Psoas muscle (tissue), 8 donors: ENCODE measurements around the gene VSIG10L2. TPM values are rescaled to one million over a fixed set of nuclear protein-coding genes. Genes with fewer than 3 reads are reported as not detected.

Source experiments
- ATAC-seq, 4 donors: fragments of 200-7000 bp; cut with Tn5 transposase; one replicate each; pipeline ENCODE4 v1.9.1; 2020; ENCODE audit warnings: moderate library complexity in 3 of 4, mild to moderate bottlenecking in 2 of 4
- DNase-seq, 2 donors: peaks; one replicate each; pipeline ENCODE4 v3.0.0-alpha.2; 2020
- H3K27ac ChIP-seq: fragments of 200-600 bp; one replicate; pipeline ENCODE4 v1.8.0; 2022
- H3K27me3 ChIP-seq, 3 donors: fragments of 200-600 bp in 1 of 3; one replicate each; pipeline versions ENCODE4 v1.6.1 to v1.8.0; 2013 to 2022; ENCODE audit warnings: low read length in 2 of 3, mild to moderate bottlenecking in 2 of 3, moderate library complexity in 1 of 3; ENCODE audit not compliant: insufficient read depth in 3 of 3
- H3K36me3 ChIP-seq, 2 donors: fragments of 200-600 bp in 1 of 2; one replicate each; pipeline versions ENCODE4 v1.6.1 to v1.8.0; 2013 to 2022; ENCODE audit warnings: low read depth in 1 of 2, mild to moderate bottlenecking in 1 of 2, moderate library complexity in 1 of 2; ENCODE audit not compliant: insufficient read depth in 1 of 2
- H3K4me1 ChIP-seq: fragments of 200-600 bp; one replicate; pipeline ENCODE4 v1.8.0; 2022
- H3K4me3 ChIP-seq: fragments of 200-600 bp; one replicate; pipeline ENCODE4 v1.8.0; 2022; ENCODE audit warnings: mild to moderate bottlenecking
- H3K9me3 ChIP-seq: fragments of 200-600 bp; one replicate; pipeline ENCODE4 v1.8.0; 2022
- CTCF ChIP-seq: fragments of 200-600 bp; IDR thresholded peaks from one replicate; pipeline ENCODE4 v1.8.0; 2022; ENCODE audit warnings: antibody characterized with exemption
- WGBS, 3 donors: extraction: QIAGEN DNeasy Blood & Tissue Kit; methylation state at CpG; one replicate each; pipeline versions ENCODE4 v1.1.6 to v1.1.7; 2013; 5-methylcytosine and 5-hydroxymethylcytosine counted together
- intact Hi-C, 2 donors: fragments of 100-400 bp; cut with DNase I; formaldehyde crosslinking; loops; one replicate each; pipeline versions ENCODE4 v1.11.0 to v1.14.2; 2022
- polyA plus RNA-seq, 3 donors: library from polyadenylated mRNA; stranded (reverse); fragments of 200-250 nt; gene quantifications; one replicate each; pipeline ENCODE4 v1.2.3, GENCODE V29; 2013
- total RNA-seq, 4 donors: library from RNA; stranded (reverse); fragmentation: NEBNext Ultra II Directional in 2 of 4; extraction: Animal tissue kit (Norgen Biotek cat#: 25700) in 2 of 4; gene quantifications; one replicate each; pipeline versions ENCODE4 v1.2.1 to v1.2.4, GENCODE V29; 2021 to 2023
- donor health status: healthy with polysubstance abuse.
- donor health status: DM: no; HTN: no; CAD: no; lungs with moderate emphysema.
- donor health status: Bipolar disorder and iron deficiency.
- donor health status: healthy.
- donor health status: DM: yes; HTN: yes; CAD: no.
- donor health status: DM: no; HTN: no; CAD: no.
- donor health status: DM: no; HTN: no; CAD: no.
- donor health status: DM: yes; HTN: yes; CAD: no.

VSIG10L2 gene
- total and polyA plus RNA-seq, 7 donors: 0.21 TPM; not detected in 6

- H3K4me3 ChIP-seq: no peak overlapping the region
- intact Hi-C loops: loop anchor here (1.0 to 10.0 kb wide), 4 partner anchors 123 to 252 kb away; partner anchors contain the start of gene CDON (in 1 of the 2)
- ATAC-seq (peak; percentile 72 to 92 (median 78)), DNase-seq (peak; percentile 54 to 74)
- no peaks in the 10 kb centered on the region for H3K4me1 ChIP-seq
- peak; percentile 67 for TF ChIP-seq CTCF
- H3K9me3 ChIP-seq: no peaks in the 10 kb centered on the region
- no peak overlapping the region for H3K27ac ChIP-seq
- H3K36me3 ChIP-seq: no peaks in the 10 kb centered on the region
- no peaks in the 10 kb centered on the region for H3K27me3 ChIP-seq
- 12 to 16% (median 12%) methylated on average over 20 of the region's 20 CpGs for WGBS, 3 donors
These were observed 3.9 kb upstream of the VSIG10L2 start for GRCh38 chr11:125941619-125942611.

DNA sequence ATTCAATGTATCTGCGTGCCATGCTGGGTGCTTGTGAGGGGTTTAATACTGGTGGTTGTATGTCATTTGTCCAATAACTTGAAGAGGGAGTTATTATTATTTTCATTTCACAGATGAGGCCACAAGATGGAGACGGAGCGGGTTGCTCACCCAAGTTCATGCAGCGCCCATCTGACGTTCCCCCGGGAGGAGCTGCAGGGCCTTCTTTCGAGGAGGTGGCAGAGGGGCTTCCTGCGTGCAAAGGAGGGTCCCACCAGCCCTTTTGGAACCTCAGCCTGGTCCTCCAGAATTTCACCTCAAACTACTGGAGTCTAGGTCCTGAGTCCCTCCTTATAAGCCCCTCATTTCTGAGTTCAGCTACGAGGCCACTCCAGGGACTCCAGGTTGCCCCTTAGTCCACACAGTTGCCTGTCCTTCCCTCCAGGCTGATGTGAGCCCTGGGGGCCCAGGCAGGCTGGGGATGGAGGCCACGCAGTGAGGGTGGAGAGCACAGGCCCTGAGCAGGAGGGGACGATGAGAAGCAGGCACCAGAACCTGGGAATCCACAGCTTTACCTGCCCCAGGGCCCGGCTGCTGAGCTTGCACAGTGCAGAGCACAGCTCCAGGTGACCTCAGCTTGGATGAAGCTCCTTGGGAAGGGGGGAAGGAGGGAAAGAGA is 2.9 kb upstream of the VSIG10L2 start:
- Histone ChIP-seq H3K9me3 (no peaks in the 10 kb centered on the region), H3K27me3 (no peaks in the 10 kb centered on the region), H3K36me3 (no peaks in the 10 kb centered on the region), H3K4me3 (no peak overlapping the region), H3K27ac (no peak overlapping the region), H3K4me1 (no peaks in the 10 kb centered on the region)
- DNase-seq (no peak), ATAC-seq (no peak)
- WGBS, 3 donors: 95 to 96% (median 95%) methylated on average over 12 of the region's 12 CpGs
- intact Hi-C loops: loop anchor here (1.0 to 10.0 kb wide), 5 partner anchors 36 to 251 kb away; partner anchors contain the start of gene CDON (in 1 of the 2)
- TF ChIP-seq CTCF: no peak

DNA sequence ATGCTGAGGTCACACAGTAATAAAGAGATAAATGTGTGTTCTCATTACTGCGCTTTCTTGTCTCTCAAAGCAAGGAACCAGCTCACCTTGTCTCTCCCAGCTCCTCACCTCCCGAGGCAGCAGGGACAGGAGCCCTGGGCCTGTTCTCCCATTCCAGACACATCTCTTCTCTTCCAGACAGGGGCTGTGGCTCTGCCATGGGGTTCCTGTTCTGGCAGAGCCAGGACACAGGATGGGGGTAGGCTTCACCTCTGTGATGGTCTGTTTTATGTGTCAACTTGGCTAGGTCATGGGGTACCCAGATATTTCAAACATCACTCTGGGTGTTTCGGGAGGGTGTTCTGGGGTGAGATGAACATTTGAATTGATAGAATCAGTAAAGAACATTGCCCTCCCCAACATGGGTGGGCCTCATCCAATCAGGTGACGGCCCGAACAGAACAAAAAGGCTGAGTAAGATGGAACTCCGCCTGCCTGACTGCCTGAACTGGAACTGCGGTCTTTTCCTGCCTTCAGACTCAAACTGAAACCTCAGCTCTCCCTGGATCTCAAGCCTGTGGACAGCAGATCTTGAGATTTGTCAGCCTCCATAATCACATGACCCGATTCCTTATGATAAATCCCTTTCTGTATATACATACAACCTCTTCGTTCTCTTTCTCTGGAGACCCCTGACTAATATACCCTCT is 2.0 kb upstream of the VSIG10L2 start:
- WGBS, 3 donors: 88 to 97% (median 89%) methylated on average over 9 of the region's 9 CpGs
- Histone ChIP-seq H3K9me3 (no peaks in the 10 kb centered on the region), H3K4me1 (no peaks in the 10 kb centered on the region), H3K4me3 (no peak overlapping the region), H3K27me3 (no peaks in the 10 kb centered on the region), H3K36me3 (no peaks in the 10 kb centered on the region), H3K27ac (no peak overlapping the region)
- TF ChIP-seq CTCF: no peak
- intact Hi-C loops: loop anchor here (1.0 to 10.0 kb wide), 4 partner anchors 35 to 248 kb away; partner anchors contain the start of gene CDON (in 1 of the 2)
- ATAC-seq: no peak
- DNase-seq: no peak

DNA sequence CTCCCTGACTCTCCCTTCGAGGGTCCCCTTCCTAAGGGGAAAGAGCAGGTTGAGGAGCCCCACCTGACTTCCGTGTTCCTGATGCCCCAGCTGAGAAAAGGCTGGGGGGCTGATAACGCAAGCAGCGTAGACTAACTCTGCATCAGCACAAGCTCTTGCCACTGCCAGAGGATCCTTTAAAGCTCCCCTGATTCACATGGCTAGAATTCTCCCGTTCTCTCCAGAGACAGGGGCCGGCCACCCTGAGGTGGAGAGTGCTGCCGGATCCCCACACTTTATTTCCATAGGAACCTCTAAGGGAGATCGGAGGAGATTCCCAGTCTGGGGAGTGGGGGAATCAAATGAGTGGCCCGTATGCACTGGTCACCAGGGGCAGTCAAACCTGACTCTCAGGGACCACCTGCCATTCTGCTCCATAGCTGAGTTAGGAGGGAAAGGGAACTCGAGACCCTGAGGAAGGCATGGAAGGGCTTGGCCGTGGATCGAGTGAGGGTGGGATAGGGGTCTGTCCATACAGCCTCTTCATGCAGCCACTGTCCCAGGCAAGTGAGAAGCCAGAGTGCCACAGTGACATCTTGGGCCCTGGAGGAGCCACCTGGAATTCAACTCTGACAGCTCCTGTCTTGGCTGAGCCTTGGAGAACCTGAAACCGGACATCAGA is 1.4 kb upstream of the VSIG10L2 start:
- no peaks in the 10 kb centered on the region for H3K36me3 ChIP-seq
- DNase-seq: no peak
- no peaks in the 10 kb centered on the region for H3K9me3 ChIP-seq
- no peak for TF ChIP-seq CTCF
- ATAC-seq: no peak
- WGBS, 3 donors: 81 to 88% (median 86%) methylated on average over 13 of the region's 13 CpGs
- no peaks in the 10 kb centered on the region for H3K27me3 ChIP-seq
- H3K4me1 ChIP-seq: no peaks in the 10 kb centered on the region
- intact Hi-C loops: loop anchor here (5.0 to 10.0 kb wide), 3 partner anchors 120 to 248 kb away; partner anchors contain the start of gene CDON (in 1 of the 2)
- no peak overlapping the region for H3K27ac ChIP-seq
- H3K4me3 ChIP-seq: no peak overlapping the region
